ENCODE results near the gene ADGRF4. TPM values are rescaled to one million over a fixed set of nuclear protein-coding genes. Genes with fewer than 3 reads are reported as not detected.

ADGRF4 gene
- total RNA-seq, 1 experiment from 2014 or later: 0.10 TPM

DNA sequence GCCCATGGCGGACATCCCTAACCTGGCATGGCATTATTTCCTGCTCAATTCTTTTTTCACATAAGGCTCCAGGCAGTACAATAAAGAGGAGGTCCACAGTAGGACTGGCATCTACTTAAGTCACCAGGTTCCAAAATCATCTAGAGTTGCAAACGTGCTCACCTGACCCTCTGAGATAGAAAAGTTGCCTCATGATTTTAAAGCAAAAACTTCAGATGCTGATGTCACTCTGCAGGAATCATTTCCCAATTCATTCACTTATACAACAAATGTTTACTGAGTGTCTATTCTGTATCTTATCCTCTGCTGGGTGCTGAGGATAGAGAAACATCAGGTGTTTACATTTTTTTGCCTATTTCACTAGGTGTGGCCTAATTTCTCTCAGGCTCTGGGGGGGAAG lies 2.2 kb downstream of the ADGRF4 start:
- peaks cover 3% of the 10 kb centered on the region; the same call in 1 of the 2 replicates for H3K4me1 ChIP-seq (ENCODE audit: control insufficient read depth, insufficient read depth, low read length)
- no peak for ATAC-seq
- intact Hi-C loops (cut with micrococcal nuclease; ENCODE audit: unreplicated experiment): no loop called here
- no peaks in the 10 kb centered on the region for H3K9me3 ChIP-seq (ENCODE audit: control insufficient read depth, insufficient read depth, low read depth, low read length)
- ChIA-PET POLR2A (no interaction called here), CTCF (no interaction called here)
- no peaks in the 10 kb centered on the region for H3K36me3 ChIP-seq (ENCODE audit: control insufficient read depth, insufficient read depth, low read length)
- H3K27me3 ChIP-seq (ENCODE audit: control insufficient read depth, insufficient read depth, low read length): no peaks in the 10 kb centered on the region
- no peak for DNase-seq (ENCODE audit: low read depth, low spot score)
- no peak overlapping the region for H3K27ac ChIP-seq (ENCODE audit: low read length)
- in situ Hi-C loops (cut with HindIII; ENCODE audit: low pct_unique_long_range_greater_than_20kb, low sequenced_read_pairs): no loop called here
- H3K4me3 ChIP-seq (ENCODE audit: low read depth in 2 of 2, low read length in 2 of 2): no peak overlapping the region
- no TSS peak for BruUV-seq (replicated peaks)
- TF ChIP-seq REST (IDR thresholded peaks at IDR 0.05; ENCODE audit: insufficient read depth in 1 of 2, low read depth in 2 of 2, low read length in 1 of 2): no peak
- TF ChIP-seq POLR2AphosphoS5 (IDR thresholded peaks at IDR 0.05; ENCODE audit: low read depth, low read length): no peak
- no peak for TF ChIP-seq TCF7L2 (IDR thresholded peaks at IDR 0.05; ENCODE audit: low read depth, low read length)
- no peak for TF ChIP-seq CTCF (IDR thresholded peaks at IDR 0.05)
- TF ChIP-seq SIN3A (IDR thresholded peaks at IDR 0.05; ENCODE audit: borderline replicate concordance, insufficient read depth, low read depth, low read length): no peak

DNA sequence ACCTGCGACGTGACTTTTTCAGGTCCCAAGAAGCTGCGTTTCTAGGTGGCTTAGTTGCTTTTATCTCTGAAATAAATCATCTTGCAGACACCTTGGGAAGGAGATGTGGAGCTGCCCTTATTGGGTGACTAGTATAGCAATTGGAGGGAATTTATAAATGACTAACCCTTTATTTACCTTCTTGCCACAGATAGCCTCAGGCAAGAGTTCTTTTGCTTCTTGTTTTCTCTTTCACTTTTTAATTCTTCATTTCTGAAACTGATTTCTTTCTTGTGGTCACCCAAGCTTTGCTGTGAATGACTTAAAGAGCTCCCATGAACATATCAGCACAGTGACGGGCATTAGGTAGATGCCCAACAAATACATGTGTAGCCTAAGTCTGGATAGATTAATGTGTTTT lies 3.0 kb downstream of the ADGRF4 start:
- no peak overlapping the region for H3K27ac ChIP-seq (ENCODE audit: low read length)
- ChIA-PET POLR2A (no interaction called here), CTCF (no interaction called here)
- intact Hi-C loops (cut with micrococcal nuclease; ENCODE audit: unreplicated experiment): no loop called here
- TF ChIP-seq POLR2AphosphoS5 (IDR thresholded peaks at IDR 0.05; ENCODE audit: low read depth, low read length): no peak
- TF ChIP-seq TCF7L2 (IDR thresholded peaks at IDR 0.05; ENCODE audit: low read depth, low read length): no peak
- ATAC-seq: peak; percentile 77
- in situ Hi-C loops (cut with HindIII; ENCODE audit: low pct_unique_long_range_greater_than_20kb, low sequenced_read_pairs): no loop called here
- H3K9me3 ChIP-seq (ENCODE audit: control insufficient read depth, insufficient read depth, low read depth, low read length): no peaks in the 10 kb centered on the region
- H3K27me3 ChIP-seq (ENCODE audit: control insufficient read depth, insufficient read depth, low read length): no peaks in the 10 kb centered on the region
- no TSS peak for BruUV-seq (replicated peaks)
- H3K4me1 ChIP-seq (ENCODE audit: control insufficient read depth, insufficient read depth, low read length): peaks cover 3% of the 10 kb centered on the region; the same call in 1 of the 2 replicates
- no peak overlapping the region for H3K4me3 ChIP-seq (ENCODE audit: low read depth in 2 of 2, low read length in 2 of 2)
- H3K36me3 ChIP-seq (ENCODE audit: control insufficient read depth, insufficient read depth, low read length): no peaks in the 10 kb centered on the region
- no peak for DNase-seq (ENCODE audit: low read depth, low spot score)

GRCh38 chr6:47709160-47709559 lies 10.8 kb downstream of the ADGRF4 start:
- H3K4me1 ChIP-seq (ENCODE audit: control insufficient read depth, insufficient read depth, low read length): no peaks in the 10 kb centered on the region
- CTCF ChIA-PET: no interaction called here
- DNase-seq (ENCODE audit: low read depth, low spot score): no peak
- POLR2A ChIA-PET: interaction anchor here (0.5 kb wide), 1 partner anchor 151 kb away, joined by 3 read pairs; no protein-coding TSS in a partner anchor
- H3K27me3 ChIP-seq (ENCODE audit: control insufficient read depth, insufficient read depth, low read length): no peaks in the 10 kb centered on the region
- no peaks in the 10 kb centered on the region for H3K9me3 ChIP-seq (ENCODE audit: control insufficient read depth, insufficient read depth, low read depth, low read length)
- in situ Hi-C loops (cut with HindIII; ENCODE audit: low pct_unique_long_range_greater_than_20kb, low sequenced_read_pairs): no loop called here
- H3K27ac ChIP-seq (ENCODE audit: low read length): no peak overlapping the region
- intact Hi-C loops (cut with micrococcal nuclease; ENCODE audit: unreplicated experiment): no loop called here
- BruUV-seq (replicated peaks): no TSS peak
- TF ChIP-seq TCF7L2 (IDR thresholded peaks at IDR 0.05; ENCODE audit: low read depth, low read length) (no peak), REST (IDR thresholded peaks at IDR 0.05; ENCODE audit: insufficient read depth in 1 of 2, low read depth in 2 of 2, low read length in 1 of 2) (no peak), CTCF (IDR thresholded peaks at IDR 0.05) (no peak)
- no peak overlapping the region for H3K4me3 ChIP-seq (ENCODE audit: low read depth in 2 of 2, low read length in 2 of 2)
- ATAC-seq: no peak
- no peaks in the 10 kb centered on the region for H3K36me3 ChIP-seq (ENCODE audit: control insufficient read depth, insufficient read depth, low read length)
